Measurements from ENCODE around the gene RHOT2.

DNA sequence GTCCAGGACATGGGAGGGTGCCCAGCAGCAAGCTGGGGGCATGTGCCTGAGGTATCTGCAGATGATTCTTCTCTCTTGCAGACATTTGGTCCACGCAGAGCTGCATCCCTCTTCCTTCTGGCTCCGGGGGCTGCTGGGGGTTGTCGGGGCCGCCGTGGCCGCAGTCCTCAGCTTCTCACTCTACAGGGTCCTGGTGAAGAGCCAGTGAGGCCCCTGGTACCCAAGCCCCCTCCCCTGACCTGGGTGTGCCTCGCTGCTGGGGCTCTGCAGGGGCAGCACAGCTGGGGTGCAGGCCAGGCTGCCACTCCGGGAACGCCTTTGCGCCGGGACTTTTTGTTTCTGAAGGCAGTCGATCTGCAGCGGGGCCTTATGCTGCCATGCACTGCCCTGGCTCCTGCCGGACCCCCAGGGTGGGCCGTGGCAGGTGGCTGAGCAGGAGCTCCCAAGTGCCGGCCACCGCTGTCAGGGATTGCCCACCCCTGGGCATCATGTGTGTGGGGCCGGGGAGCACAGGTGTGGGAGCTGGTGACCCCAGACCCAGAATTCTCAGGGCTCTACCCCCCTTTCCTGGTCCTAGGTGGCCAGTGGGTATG lies 5.6 kb downstream of the RHOT2 start:
- TF ChIP-seq, protein P1, sequence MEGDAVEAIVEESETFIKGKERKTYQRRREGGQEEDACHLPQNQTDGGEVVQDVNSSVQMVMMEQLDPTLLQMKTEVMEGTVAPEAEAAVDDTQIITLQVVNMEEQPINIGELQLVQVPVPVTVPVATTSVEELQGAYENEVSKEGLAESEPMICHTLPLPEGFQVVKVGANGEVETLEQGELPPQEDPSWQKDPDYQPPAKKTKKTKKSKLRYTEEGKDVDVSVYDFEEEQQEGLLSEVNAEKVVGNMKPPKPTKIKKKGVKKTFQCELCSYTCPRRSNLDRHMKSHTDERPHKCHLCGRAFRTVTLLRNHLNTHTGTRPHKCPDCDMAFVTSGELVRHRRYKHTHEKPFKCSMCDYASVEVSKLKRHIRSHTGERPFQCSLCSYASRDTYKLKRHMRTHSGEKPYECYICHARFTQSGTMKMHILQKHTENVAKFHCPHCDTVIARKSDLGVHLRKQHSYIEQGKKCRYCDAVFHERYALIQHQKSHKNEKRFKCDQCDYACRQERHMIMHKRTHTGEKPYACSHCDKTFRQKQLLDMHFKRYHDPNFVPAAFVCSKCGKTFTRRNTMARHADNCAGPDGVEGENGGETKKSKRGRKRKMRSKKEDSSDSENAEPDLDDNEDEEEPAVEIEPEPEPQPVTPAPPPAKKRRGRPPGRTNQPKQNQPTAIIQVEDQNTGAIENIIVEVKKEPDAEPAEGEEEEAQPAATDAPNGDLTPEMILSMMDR (conservative IDR thresholded peaks at IDR 0.05; ENCODE audit: low read depth, low read length) = no peak
- TF ChIP-seq EZH2 (IDR thresholded peaks at IDR 0.05; ENCODE audit: borderline replicate concordance, low read depth, low read length, poor library complexity, severe bottlenecking) = no peak
